Trophoblast cell (in vitro differentiated cells and primary cell): ENCODE results near the gene DISC1.
"Not testable (repeated sequence)": the region's sequence is repeated elsewhere in the genome, so short reads cannot be mapped to it uniquely, and the experiment has no call there.

Experiments used
- DNase-seq, 2 donors: peaks; one replicate each; pipeline ENCODE4 v3.0.0-alpha.2; 2016
- H2AFZ ChIP-seq: 2 replicates; pipeline ENCODE4 v1.6.1; 2013; ENCODE audit warnings: low read length, moderate library complexity, mild to moderate bottlenecking; ENCODE audit not compliant: insufficient read depth, poor library complexity
- H2AK5ac ChIP-seq: 2 replicates; pipeline ENCODE4 v1.6.1; 2013; ENCODE audit warnings: mild to moderate bottlenecking, low read length
- H2BK120ac ChIP-seq: 2 replicates; pipeline ENCODE4 v1.6.1; 2013; ENCODE audit warnings: low read length, mild to moderate bottlenecking, moderate library complexity; ENCODE audit not compliant: insufficient read depth, poor library complexity
- H2BK12ac ChIP-seq: 2 replicates; pipeline ENCODE4 v1.6.1; 2013; ENCODE audit warnings: mild to moderate bottlenecking, low read length, moderate library complexity
- H2BK5ac ChIP-seq: 2 replicates; pipeline ENCODE4 v1.6.1; 2013; ENCODE audit warnings: low read length, low read depth, moderate library complexity, mild to moderate bottlenecking; ENCODE audit not compliant: poor library complexity
- H3K14ac ChIP-seq: 2 replicates; pipeline ENCODE4 v1.6.1; 2013; ENCODE audit warnings: mild to moderate bottlenecking, low read length
- H3K18ac ChIP-seq: 2 replicates; pipeline ENCODE4 v1.6.1; 2013; ENCODE audit warnings: mild to moderate bottlenecking, low read length
- H3K23ac ChIP-seq: 2 replicates; pipeline ENCODE4 v1.6.1; 2013; ENCODE audit warnings: low read length
- H3K27ac ChIP-seq: 2 replicates; pipeline ENCODE4 v1.5.1; 2013; ENCODE audit warnings: low read depth, mild to moderate bottlenecking, inconsistent platforms, low read length, moderate library complexity
- H3K27me3 ChIP-seq: 2 replicates; pipeline ENCODE4 v1.6.1; 2013; ENCODE audit warnings: inconsistent platforms, mild to moderate bottlenecking, low read length, moderate library complexity; ENCODE audit not compliant: insufficient read depth
- H3K36me3 ChIP-seq, 2 experiments: 1 replicate in 1 of 2; 2 replicates in 1 of 2; pipeline ENCODE4 v1.6.1; 2013; ENCODE audit warnings: low read length in 2 of 2, mild to moderate bottlenecking in 2 of 2, moderate library complexity in 1 of 2; ENCODE audit not compliant: insufficient read depth in 2 of 2, control insufficient read depth in 1 of 2
- H3K4ac ChIP-seq: 2 replicates; pipeline ENCODE4 v1.6.1; 2013; ENCODE audit warnings: low read depth, mild to moderate bottlenecking, low read length, moderate library complexity
- H3K4me1 ChIP-seq, 2 experiments: 1 replicate in 1 of 2; 2 replicates in 1 of 2; pipeline ENCODE4 v1.6.1; 2013; ENCODE audit warnings: low read length in 2 of 2, mild to moderate bottlenecking in 2 of 2, moderate library complexity in 1 of 2; ENCODE audit not compliant: insufficient read depth in 2 of 2, control insufficient read depth in 1 of 2
- H3K4me2 ChIP-seq: 2 replicates; pipeline ENCODE4 v1.6.1; 2013; ENCODE audit warnings: inconsistent platforms, mild to moderate bottlenecking, low read length, moderate library complexity
- H3K4me3 ChIP-seq: 2 replicates; pipeline ENCODE4 v1.5.1; 2013; ENCODE audit warnings: mild to moderate bottlenecking, low read depth, low read length, inconsistent platforms
- H3K79me1 ChIP-seq: one replicate; pipeline ENCODE4 v1.6.1; 2013; ENCODE audit warnings: low read length
- H3K79me2 ChIP-seq: 2 replicates; pipeline ENCODE4 v1.6.1; 2013; ENCODE audit warnings: low read length, mild to moderate bottlenecking; ENCODE audit not compliant: control insufficient read depth, insufficient read depth, poor library complexity
- H3K9ac ChIP-seq: 2 replicates; pipeline ENCODE4 v1.6.1; 2013; ENCODE audit warnings: mild to moderate bottlenecking, low read length
- H3K9me3 ChIP-seq: 2 replicates; pipeline ENCODE4 v1.6.1; 2013; ENCODE audit warnings: low read depth, mild to moderate bottlenecking, control low read depth, inconsistent platforms, low read length; ENCODE audit not compliant: insufficient read depth
- H4K12ac ChIP-seq: 2 replicates; pipeline ENCODE4 v1.6.1; 2013; ENCODE audit warnings: low read depth, mild to moderate bottlenecking, low read length, moderate library complexity
- H4K8ac ChIP-seq: 2 replicates; pipeline ENCODE4 v1.6.1; 2013; ENCODE audit warnings: low read depth, mild to moderate bottlenecking, low read length, moderate library complexity
- H4K91ac ChIP-seq: one replicate; pipeline ENCODE4 v1.6.1; 2013; ENCODE audit warnings: low read depth, mild to moderate bottlenecking, low read length, moderate library complexity
- WGBS: extraction: QIAGEN DNeasy Blood & Tissue Kit; methylation state at CpG from one replicate; pipeline ENCODE4 v1.1.7; 2013; ENCODE audit warnings: missing lambda C conversion rate; ENCODE audit not compliant: insufficient read length, insufficient coverage; ENCODE audit errors: extremely low coverage; 5-methylcytosine and 5-hydroxymethylcytosine counted together

DISC1 gene

GRCh38 chr1:231636922-231637321 lies 10.3 kb downstream of the DISC1 start:
- not testable (repeated sequence) for H4K91ac ChIP-seq, H4K8ac ChIP-seq, H4K12ac ChIP-seq, H3K36me3 ChIP-seq, H3K79me1 ChIP-seq, H3K4ac ChIP-seq, H3K27ac ChIP-seq, H2AK5ac ChIP-seq, H3K27me3 ChIP-seq, H2BK120ac ChIP-seq, H3K23ac ChIP-seq, H3K9ac ChIP-seq, DNase-seq, H3K14ac ChIP-seq, H3K18ac ChIP-seq, H3K4me1 ChIP-seq, H2BK5ac ChIP-seq, H2AFZ ChIP-seq, H3K79me2 ChIP-seq, H3K4me3 ChIP-seq, H2BK12ac ChIP-seq, H3K4me2 ChIP-seq, H3K9me3 ChIP-seq
- no CpG with 5 or more reads among the region's 2 CpGs for WGBS

GRCh38 chr1:231638647-231639046 lies 12.1 kb downstream of the DISC1 start:
- H3K79me2 ChIP-seq = no peaks in the 10 kb centered on the region
- H2AFZ ChIP-seq = no peak overlapping the region
- no peak overlapping the region for H4K91ac ChIP-seq
- H2AK5ac ChIP-seq = no peak overlapping the region
- H3K4me1 ChIP-seq = peaks cover 3% of the 10 kb centered on the region in 2 experiments
- no peak overlapping the region for H3K9ac ChIP-seq
- WGBS = no CpG with 5 or more reads among the region's 1 CpG
- no peak overlapping the region for H2BK120ac ChIP-seq
- H3K36me3 ChIP-seq = no peaks in the 10 kb centered on the region
- H3K27ac ChIP-seq = no peak overlapping the region
- H3K4me3 ChIP-seq = no peak overlapping the region
- no peak overlapping the region for H3K14ac ChIP-seq
- H3K9me3 ChIP-seq = no peaks in the 10 kb centered on the region
- H4K12ac ChIP-seq = no peak overlapping the region
- no peak overlapping the region for H3K4ac ChIP-seq
- no peak overlapping the region for H3K23ac ChIP-seq
- no peak overlapping the region for H2BK12ac ChIP-seq
- no peak for DNase-seq
- H3K18ac ChIP-seq = no peak overlapping the region
- H3K4me2 ChIP-seq = no peak overlapping the region
- no peak overlapping the region for H2BK5ac ChIP-seq
- H3K79me1 ChIP-seq = no peaks in the 10 kb centered on the region
- H3K27me3 ChIP-seq = no peaks in the 10 kb centered on the region
- no peak overlapping the region for H4K8ac ChIP-seq

- no peak overlapping the region for H3K18ac ChIP-seq
- no peak overlapping the region for H3K23ac ChIP-seq
- H2AK5ac ChIP-seq = no peak overlapping the region
- H3K79me2 ChIP-seq = no peaks in the 10 kb centered on the region
- H3K4ac ChIP-seq = no peak overlapping the region
- no peak overlapping the region for H2BK5ac ChIP-seq
- no peak overlapping the region for H3K27ac ChIP-seq
- H3K9ac ChIP-seq = no peak overlapping the region
- H4K8ac ChIP-seq = no peak overlapping the region
- no CpG with 5 or more reads among the region's 1 CpG for WGBS
- no peak overlapping the region for H4K12ac ChIP-seq
- H3K9me3 ChIP-seq = no peaks in the 10 kb centered on the region
- H3K4me3 ChIP-seq = no peak overlapping the region
- peaks cover 3% of the 10 kb centered on the region in 2 experiments for H3K4me1 ChIP-seq
- H3K27me3 ChIP-seq = no peaks in the 10 kb centered on the region
- no peak overlapping the region for H2BK120ac ChIP-seq
- H3K79me1 ChIP-seq = no peaks in the 10 kb centered on the region
- no peak overlapping the region for H2BK12ac ChIP-seq
- H3K36me3 ChIP-seq = no peaks in the 10 kb centered on the region
- H2AFZ ChIP-seq = no peak overlapping the region
- no peak overlapping the region for H4K91ac ChIP-seq
- H3K14ac ChIP-seq = no peak overlapping the region
- DNase-seq = no peak
- no peak overlapping the region for H3K4me2 ChIP-seq
These were observed 13.2 kb downstream of the DISC1 start for GRCh38 chr1:231639819-231640218.

GRCh38 chr1:231641444-231641843 lies 14.9 kb downstream of the DISC1 start:
- not testable (repeated sequence) for H2BK12ac ChIP-seq, H4K8ac ChIP-seq, H3K9me3 ChIP-seq, H4K12ac ChIP-seq, H3K79me2 ChIP-seq, H2BK5ac ChIP-seq, H3K18ac ChIP-seq, H3K27me3 ChIP-seq, H3K4me2 ChIP-seq, DNase-seq, H3K4me1 ChIP-seq, H3K36me3 ChIP-seq, H2AK5ac ChIP-seq, H2BK120ac ChIP-seq, H3K4ac ChIP-seq, H2AFZ ChIP-seq, H4K91ac ChIP-seq, H3K9ac ChIP-seq, H3K79me1 ChIP-seq, H3K14ac ChIP-seq, H3K27ac ChIP-seq, H3K4me3 ChIP-seq, H3K23ac ChIP-seq
- no CpG with 5 or more reads among the region's 9 CpGs for WGBS
